ENCODE results near the gene MCM9. TPM values are rescaled to one million over a fixed set of nuclear protein-coding genes. Genes with fewer than 3 reads are reported as not detected.

The MCM9 gene
- polyA plus RNA-seq, 3 donors = 9.4 to 11.9 (median 9.8) TPM

DNA sequence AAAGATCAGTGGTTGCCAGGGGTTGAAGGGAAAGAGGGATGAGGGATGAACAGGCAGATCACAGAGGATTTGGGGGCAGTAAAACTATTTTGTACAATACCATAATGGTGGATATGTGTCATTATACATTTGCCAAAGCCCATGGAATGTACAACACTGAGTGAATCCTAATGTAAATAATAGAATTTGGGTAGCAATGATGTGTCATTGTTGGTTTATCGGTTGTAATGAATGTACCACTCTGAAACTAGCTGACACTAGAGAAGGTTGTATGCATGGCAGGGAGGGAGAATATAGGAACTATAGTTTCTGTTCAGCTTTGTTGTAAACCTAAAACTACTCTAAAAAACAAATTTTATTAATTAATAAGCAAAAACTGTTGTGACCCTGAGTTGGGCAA lies 58.8 kb downstream of the MCM9 start:
- Histone ChIP-seq H3K9ac (ENCODE audit: insufficient read depth, low read length, poor library complexity, severe bottlenecking) (no peak overlapping the region), H4K20me1 (ENCODE audit: insufficient read depth, low read length) (peaks cover 59% of the 10 kb centered on the region), H3K4me2 (replicated peaks; ENCODE audit: extremely low read depth, low read length, poor library complexity, severe bottlenecking) (no peak overlapping the region), H3K27ac (ENCODE audit: low read depth in 1 of 2, low read length in 2 of 2) (no peak overlapping the region), H3K79me2 (ENCODE audit: insufficient read depth, low read length) (peaks cover 83% of the 10 kb centered on the region), H3K4me1 (ENCODE audit: control insufficient read depth in 1 of 2, insufficient read depth in 2 of 2, low read length in 2 of 2) (peaks cover 6 to 7% of the 10 kb centered on the region in 2 donors), H3K27me3 (ENCODE audit: control insufficient read depth in 2 of 2, insufficient read depth in 2 of 2, low read length in 2 of 2) (no peaks in the 10 kb centered on the region), H3K4me3 (replicated peaks in 1 of 3; ENCODE audit: low read depth in 2 of 3, low read length in 3 of 3) (no peak overlapping the region), H3K36me3 (replicated peaks in 1 of 2; ENCODE audit: control insufficient read depth in 1 of 2, insufficient read depth in 2 of 2, low read length in 2 of 2) (peaks cover 0 to 6% of the 10 kb centered on the region in 2 donors), H3K9me3 (replicated peaks in 1 of 2; ENCODE audit: control insufficient read depth in 1 of 2, insufficient read depth in 1 of 2, low read length in 2 of 2) (no peaks in the 10 kb centered on the region), H2AFZ (ENCODE audit: insufficient read depth, low read depth, low read length, poor library complexity, severe bottlenecking) (no peak overlapping the region)
- H3K4me3 Mint-ChIP-seq = no peak overlapping the region
- DNase-seq = no peak
- peaks cover 13 to 23% of the 10 kb centered on the region in 2 donors for H3K36me3 Mint-ChIP-seq
- H3K9me3 Mint-ChIP-seq = no peaks in the 10 kb centered on the region
- H3K27ac Mint-ChIP-seq = no peak overlapping the region
- no peaks in the 10 kb centered on the region for H3K27me3 Mint-ChIP-seq (ENCODE audit: low read depth in 3 of 3)
- H3K4me1 Mint-ChIP-seq = peaks cover 25% of the 10 kb centered on the region
- TF ChIP-seq, protein P1, sequence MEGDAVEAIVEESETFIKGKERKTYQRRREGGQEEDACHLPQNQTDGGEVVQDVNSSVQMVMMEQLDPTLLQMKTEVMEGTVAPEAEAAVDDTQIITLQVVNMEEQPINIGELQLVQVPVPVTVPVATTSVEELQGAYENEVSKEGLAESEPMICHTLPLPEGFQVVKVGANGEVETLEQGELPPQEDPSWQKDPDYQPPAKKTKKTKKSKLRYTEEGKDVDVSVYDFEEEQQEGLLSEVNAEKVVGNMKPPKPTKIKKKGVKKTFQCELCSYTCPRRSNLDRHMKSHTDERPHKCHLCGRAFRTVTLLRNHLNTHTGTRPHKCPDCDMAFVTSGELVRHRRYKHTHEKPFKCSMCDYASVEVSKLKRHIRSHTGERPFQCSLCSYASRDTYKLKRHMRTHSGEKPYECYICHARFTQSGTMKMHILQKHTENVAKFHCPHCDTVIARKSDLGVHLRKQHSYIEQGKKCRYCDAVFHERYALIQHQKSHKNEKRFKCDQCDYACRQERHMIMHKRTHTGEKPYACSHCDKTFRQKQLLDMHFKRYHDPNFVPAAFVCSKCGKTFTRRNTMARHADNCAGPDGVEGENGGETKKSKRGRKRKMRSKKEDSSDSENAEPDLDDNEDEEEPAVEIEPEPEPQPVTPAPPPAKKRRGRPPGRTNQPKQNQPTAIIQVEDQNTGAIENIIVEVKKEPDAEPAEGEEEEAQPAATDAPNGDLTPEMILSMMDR (IDR thresholded peaks at IDR 0.05) = no peak
- intact Hi-C loops (cut with micrococcal nuclease) = no loop called here
- WGBS (ENCODE audit: insufficient coverage) = no CpG with 5 or more reads among the region's 1 CpG

DNA sequence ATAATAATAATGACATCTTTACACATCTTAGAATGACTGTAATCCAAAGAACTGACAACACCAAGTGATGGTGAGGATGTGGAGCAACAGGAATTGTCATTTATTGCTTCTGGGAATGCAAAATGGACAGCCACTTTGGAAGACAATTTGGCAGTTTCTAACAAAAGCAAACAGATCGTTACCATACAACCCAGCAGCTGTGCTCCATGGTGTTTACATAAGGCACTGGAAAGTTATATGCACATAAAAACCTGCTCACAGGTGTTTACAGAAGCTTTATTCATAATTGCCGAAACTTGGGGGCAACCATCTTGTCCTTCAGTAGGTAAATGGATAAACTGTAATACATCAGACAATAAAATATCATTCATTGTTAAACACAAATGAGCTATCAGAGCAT lies 59.3 kb downstream of the MCM9 start:
- Mint-ChIP-seq H3K27ac (no peak overlapping the region), H3K36me3 (peaks cover 16 to 28% of the 10 kb centered on the region in 2 donors), H3K27me3 (ENCODE audit: low read depth in 3 of 3) (no peaks in the 10 kb centered on the region), H3K4me3 (no peak overlapping the region), H3K4me1 (peaks cover 23% of the 10 kb centered on the region), H3K9me3 (no peaks in the 10 kb centered on the region)
- no peak overlapping the region for H3K27ac ChIP-seq (ENCODE audit: low read depth in 1 of 2, low read length in 2 of 2)
- no peak overlapping the region for H2AFZ ChIP-seq (ENCODE audit: insufficient read depth, low read depth, low read length, poor library complexity, severe bottlenecking)
- no peak overlapping the region for H3K4me2 ChIP-seq (replicated peaks; ENCODE audit: extremely low read depth, low read length, poor library complexity, severe bottlenecking)
- no peak overlapping the region for H3K9ac ChIP-seq (ENCODE audit: insufficient read depth, low read length, poor library complexity, severe bottlenecking)
- intact Hi-C loops (cut with micrococcal nuclease) = no loop called here
- peaks cover 58% of the 10 kb centered on the region for H4K20me1 ChIP-seq (ENCODE audit: insufficient read depth, low read length)
- H3K36me3 ChIP-seq (replicated peaks in 1 of 2; ENCODE audit: control insufficient read depth in 1 of 2, insufficient read depth in 2 of 2, low read length in 2 of 2) = peaks cover 0 to 6% of the 10 kb centered on the region in 2 donors
- H3K27me3 ChIP-seq (ENCODE audit: control insufficient read depth in 2 of 2, insufficient read depth in 2 of 2, low read length in 2 of 2) = no peaks in the 10 kb centered on the region
- peaks cover 83% of the 10 kb centered on the region for H3K79me2 ChIP-seq (ENCODE audit: insufficient read depth, low read length)
- H3K9me3 ChIP-seq (replicated peaks in 1 of 2; ENCODE audit: control insufficient read depth in 1 of 2, insufficient read depth in 1 of 2, low read length in 2 of 2) = no peaks in the 10 kb centered on the region
- no peak for DNase-seq
- 100% methylated on average over 1 of the region's 2 CpGs for WGBS (ENCODE audit: insufficient coverage)
- H3K4me1 ChIP-seq (ENCODE audit: control insufficient read depth in 1 of 2, insufficient read depth in 2 of 2, low read length in 2 of 2) = peaks cover 2% of the 10 kb centered on the region in 2 donors
- TF ChIP-seq, protein P1 (IDR thresholded peaks at IDR 0.05) = no peak
- no peak overlapping the region for H3K4me3 ChIP-seq (replicated peaks in 1 of 3; ENCODE audit: low read depth in 2 of 3, low read length in 3 of 3)

All from CD14-positive monocyte (primary cell).